Fibroblast of skin of right biceps (primary cell): ENCODE data around the gene GDF2.

ENCODE experiments used
- DNase-seq: peaks from one replicate; pipeline ENCODE4 v3.0.0-alpha.2; 2013

The GDF2 gene

DNA sequence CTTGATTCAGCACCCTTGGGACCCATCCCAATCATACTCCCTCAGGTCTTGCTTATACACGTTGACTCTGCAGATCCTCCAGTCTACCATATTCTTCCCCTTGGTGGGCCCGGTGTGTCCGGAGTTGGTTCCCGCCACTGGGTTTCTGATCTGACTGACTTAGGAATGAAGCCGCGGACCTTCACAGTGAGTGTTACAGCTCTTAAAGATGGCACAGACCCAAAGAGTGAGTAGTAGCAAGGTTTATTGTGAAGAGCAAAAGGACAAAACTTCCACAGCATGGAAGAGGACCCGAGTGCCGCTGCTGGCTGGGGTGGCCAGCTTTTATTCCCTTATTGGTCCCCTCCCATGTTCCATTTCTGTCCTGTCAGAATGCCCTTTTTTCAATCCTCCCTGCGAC lies 28.2 kb upstream of the GDF2 start:
- DNase-seq: no peak

DNA sequence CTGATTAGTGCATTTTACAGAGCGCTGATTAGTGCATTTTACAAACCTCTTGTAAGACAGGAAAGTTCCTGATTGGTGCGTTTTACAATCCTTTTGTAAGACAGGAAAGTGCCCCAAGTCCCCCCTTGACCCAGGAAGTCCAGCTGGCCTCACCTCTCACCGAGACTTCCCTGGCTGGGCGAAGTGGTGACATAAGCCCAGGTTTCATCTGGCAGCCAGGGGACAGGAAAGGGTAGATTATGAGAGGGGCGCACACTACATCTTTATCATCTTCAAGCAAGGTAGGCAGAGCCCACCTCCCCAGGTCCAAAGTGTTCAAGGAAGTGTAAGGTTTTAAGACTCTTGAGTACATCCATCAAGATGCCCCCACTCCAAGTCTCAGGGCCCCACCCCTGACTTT lies 27.8 kb upstream of the GDF2 start:
- no peak for DNase-seq

- DNase-seq: no peak
Observed at GRCh38 chr10:47295411-47295810, 26.8 kb upstream of the GDF2 start.

DNA sequence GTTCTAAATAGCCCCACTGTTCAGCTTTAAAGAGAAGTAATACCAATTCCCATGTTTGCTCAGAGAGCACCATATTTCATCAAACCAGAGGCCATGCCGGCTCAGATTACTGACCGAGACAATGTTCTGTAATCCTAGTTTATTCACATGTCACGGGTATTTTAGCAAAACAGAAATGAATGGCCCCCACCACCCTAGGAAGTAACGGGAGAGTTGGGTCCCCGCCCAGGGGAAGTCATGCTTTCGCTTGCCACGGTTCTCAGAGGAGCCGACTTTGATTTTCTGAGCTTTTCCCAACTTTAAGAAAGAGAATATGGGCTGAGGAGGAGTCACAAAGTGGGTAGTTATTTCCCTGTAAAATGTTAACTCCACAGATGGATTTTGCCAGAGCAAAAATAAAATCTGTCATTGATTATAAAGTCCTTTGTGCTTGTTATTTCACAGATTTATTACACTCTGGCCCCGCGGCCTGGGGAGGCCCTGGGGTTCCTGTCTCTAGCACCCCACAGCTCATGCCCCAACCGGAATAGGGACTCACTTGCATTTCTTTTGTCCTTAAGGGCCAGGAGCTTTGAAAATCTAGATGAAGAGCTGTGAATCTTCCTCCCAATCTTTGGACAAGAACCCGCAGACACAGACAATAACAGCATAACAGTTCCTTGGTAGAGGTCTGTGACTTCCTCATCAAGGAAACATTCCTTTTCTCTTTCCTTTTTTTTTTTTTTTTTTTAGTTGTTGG lies 25.9 kb upstream of the GDF2 start:
- DNase-seq: no peak

DNA sequence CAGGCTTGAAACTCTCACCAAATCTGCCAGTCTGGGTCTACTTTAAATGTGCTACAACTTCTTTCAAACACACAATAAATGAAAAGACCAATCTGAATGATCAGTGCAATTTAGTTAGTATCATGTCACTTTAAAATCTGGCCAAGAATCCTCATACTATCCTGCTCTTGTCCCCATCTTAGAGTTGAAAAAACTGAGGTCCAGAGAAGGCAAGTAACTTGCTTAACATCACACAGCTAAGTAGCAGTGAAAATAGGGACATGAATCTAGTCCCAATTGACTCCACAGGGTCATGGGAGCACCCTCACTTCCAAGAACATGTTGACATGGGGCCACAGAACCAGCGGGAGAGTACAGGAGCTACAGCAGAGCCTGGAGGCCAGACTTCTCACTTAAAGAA lies 25.3 kb upstream of the GDF2 start:
- no peak for DNase-seq

DNA sequence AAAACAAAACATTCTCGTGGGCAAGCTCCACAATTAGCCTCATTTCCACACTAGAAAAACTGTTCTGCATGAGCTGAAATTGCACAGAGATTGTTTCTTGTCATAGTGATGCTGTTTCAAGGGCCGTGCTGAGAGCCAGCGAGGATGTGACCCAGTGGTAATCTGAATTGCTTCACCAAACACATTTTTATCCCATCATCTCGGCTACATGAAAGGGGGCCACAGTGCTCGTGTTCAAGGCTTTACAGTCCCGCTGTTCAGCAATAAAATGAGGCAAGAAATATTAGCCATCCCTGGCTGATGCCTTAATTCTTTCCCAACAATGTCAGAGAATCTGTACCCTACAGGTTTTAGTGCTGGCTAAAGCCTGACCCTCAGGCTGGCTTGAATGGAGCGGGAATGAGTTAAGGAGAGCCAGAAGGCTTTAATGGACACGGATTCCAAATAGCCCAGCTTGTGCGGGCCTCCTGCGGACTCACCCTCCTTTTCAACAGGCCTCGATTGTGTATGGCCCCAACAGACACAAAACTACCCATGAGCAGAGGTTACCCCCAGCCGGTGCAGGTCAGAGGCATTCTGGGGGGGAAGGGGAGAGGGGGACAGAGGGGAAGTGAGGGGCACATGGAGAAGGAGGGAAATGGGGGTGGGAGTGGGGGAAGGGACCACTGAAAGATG lies 24.3 kb upstream of the GDF2 start:
- no peak for DNase-seq

DNA sequence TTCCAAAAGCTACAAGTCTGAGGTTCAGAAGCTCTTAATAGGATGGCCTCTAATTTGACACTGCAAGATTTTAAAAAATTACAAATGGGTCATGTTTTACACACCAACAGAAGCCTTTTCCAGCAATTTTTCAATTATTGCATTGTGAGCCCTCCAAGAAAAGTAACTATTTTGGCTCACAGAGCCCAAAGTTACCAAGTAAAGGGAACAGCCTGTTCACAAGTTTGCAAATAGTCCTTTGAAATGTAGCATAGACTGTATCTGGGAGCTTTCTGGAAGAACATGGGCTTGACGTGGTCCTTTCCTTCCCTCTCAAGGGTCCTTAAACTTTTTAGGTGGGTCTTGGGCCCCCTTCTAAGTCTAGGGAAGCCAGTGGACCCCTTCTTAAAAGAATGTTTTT lies 23.5 kb upstream of the GDF2 start:
- no peak for DNase-seq

GRCh38 chr10:47299611-47300428 lies 22.4 kb upstream of the GDF2 start, which contains the start of gene GDF10:
Gene GDF10, plus strand, starts transcription at chr10:47300197. Its CDS starts 455 bp downstream, at chr10:47300652.
- DNase-seq: no peak

DNA sequence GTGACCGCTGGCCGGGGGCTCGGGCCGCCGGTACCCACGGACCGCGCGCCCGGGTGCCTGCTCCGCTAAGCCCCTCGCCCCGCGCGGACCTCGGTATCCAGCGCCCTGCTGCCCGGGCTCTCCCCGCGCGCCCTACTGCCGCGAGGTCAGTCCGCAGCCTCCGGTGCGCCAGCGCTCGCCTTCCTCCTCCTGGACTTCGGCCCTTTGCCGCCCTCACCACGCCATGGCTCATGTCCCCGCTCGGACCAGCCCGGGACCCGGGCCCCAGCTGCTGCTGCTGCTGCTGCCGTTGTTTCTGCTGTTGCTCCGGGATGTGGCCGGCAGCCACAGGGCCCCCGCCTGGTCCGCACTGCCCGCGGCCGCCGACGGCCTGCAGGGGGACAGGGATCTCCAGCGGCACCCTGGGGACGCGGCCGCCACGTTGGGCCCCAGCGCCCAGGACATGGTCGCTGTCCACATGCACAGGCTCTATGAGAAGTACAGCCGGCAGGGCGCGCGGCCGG lies 21.8 kb upstream of the GDF2 start:
- DNase-seq: no peak

GRCh38 chr10:47301833-47302232 lies 20.4 kb upstream of the GDF2 start:
- DNase-seq: no peak

DNA sequence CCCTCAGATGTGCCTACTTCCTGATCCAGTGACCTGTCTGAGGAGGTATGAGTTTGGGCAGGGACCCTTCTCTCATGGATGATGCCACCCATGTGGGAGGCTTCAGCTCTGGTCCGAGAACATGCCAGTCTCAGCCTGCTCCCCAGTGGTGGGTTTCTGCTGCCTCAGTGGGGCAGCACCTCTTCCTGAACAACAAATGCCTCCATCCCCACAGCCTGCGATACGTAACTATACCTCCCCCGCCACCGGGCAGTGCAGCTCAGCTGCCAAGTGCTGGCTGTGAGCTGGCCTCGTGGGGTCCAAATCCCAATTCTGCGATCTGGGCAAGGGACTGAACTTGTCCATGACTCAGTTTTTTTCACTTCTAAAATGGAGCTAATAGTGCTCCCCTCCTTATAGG lies 19.1 kb upstream of the GDF2 start:
- no peak for DNase-seq

GRCh38 chr10:47303866-47304265 lies 18.4 kb upstream of the GDF2 start:
- DNase-seq: no peak

- DNase-seq: no peak
Observed at GRCh38 chr10:47305566-47305965, 16.7 kb upstream of the GDF2 start.

GRCh38 chr10:47306387-47307210 lies 15.7 kb upstream of the GDF2 start:
- no peak for DNase-seq

- DNase-seq: no peak
Observed at GRCh38 chr10:47307381-47307780, 14.9 kb upstream of the GDF2 start.

DNA sequence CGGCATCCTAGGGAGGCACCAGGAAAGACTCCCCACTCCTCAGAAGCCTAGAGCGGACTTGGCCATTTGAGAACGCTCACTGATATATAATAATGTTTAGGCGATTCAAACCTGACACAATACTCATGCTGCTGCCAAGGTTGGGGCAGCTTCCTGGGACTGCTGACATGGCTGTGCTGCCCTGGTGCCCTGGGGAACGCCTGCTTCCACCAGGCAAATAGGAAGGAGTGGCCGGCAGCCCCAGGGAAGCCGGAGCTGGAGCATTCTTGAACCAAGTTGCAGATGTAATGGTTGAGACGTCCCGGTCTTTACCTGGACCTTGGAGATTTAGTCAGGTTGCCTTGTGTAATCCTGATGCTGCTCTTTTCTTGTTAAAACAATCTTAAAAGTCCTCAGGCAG lies 13.5 kb upstream of the GDF2 start:
- DNase-seq: no peak

DNA sequence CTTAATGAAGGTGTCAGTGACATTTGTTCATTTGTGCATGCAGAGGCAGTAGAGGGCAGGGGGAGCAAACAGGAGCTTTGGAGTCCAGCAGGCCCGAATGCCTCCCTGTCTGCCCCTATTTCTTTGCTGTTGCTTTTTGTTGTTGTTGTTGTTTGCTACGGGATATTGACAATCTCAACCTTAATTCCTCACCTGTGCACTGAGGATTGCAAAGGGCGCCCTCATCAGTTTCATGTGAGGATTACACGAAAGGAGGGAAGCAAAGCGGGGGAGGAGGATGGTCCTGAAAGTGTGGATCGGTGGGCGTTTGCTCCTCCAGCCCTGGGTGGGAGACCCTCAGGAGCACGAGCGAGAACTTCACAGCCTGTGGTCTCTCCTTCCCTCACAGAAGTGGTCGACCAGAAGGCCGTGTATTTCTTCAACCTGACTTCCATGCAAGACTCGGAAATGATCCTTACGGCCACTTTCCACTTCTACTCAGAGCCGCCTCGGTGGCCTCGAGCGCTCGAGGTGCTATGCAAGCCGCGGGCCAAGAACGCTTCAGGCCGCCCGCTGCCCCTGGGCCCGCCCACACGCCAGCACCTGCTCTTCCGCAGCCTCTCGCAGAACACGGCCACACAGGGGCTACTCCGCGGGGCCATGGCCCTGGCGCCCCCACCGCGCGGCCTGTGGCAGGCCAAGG lies 12.7 kb upstream of the GDF2 start:
- DNase-seq: peak; percentile 4

GRCh38 chr10:47310090-47310505 lies 12.2 kb upstream of the GDF2 start:
- DNase-seq: no peak

DNA sequence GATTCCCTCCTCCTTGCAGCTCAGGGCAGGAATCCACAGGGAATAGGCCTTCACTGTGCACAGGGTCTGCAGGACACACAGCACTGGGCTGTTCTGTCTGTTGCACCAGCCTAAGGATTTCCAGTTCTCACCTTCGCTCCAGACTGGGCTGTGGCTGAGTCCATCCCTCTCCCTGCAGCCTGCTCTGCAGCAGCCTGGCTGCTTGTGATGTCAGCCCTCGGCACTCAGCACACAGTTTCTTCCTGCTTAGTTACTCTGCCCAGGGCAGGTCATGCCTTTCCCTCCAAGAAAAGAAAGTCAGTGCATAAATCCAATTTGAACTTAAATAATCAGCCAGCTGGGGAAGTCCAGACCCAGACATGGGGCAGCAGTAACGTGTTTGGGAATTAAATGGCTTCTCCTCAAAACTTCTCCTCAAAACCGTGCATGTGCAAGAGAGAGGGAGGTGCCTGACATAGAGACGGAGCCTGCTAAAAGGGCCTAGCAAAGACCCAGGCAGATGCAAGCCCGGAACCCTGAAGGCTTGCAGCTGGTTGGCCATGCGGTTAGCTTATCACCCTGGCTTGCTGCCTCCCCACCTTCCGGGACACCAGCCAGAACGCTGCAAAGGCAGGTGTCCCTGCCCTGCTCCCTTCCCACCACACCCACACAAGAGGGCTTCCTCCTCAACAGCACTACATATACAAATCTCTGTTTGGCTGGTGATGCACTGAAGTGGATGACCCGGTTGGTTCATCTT lies 10.9 kb upstream of the GDF2 start:
- DNase-seq: no peak

- DNase-seq: peak; percentile 58
Observed at GRCh38 chr10:47311932-47312662, 10.2 kb upstream of the GDF2 start.

DNA sequence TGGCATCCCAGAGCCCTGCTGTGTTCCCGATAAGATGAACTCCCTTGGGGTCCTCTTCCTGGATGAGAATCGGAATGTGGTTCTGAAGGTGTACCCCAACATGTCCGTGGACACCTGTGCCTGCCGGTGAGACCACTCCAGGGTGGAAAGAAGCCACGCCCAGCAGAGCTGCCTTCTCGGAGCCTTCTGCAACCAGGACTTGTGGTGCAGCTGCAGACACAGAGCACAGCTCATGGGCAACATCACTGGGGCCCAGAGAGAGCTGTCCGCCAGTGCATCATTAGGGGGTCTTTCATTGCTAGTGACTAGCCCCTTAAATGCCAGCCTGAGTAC lies 9.6 kb upstream of the GDF2 start:
- no peak for DNase-seq
